Type B pancreatic cell (in vitro differentiated cells): Measurements from ENCODE around the gene FBXO36. TPM values are rescaled to one million over a fixed set of nuclear protein-coding genes. Genes with fewer than 3 reads are reported as not detected.

Experiments used
- DNase-seq: peaks from one replicate; pipeline ENCODE4 v3.0.0; 2021; ENCODE audit warnings: mixed read lengths; ENCODE audit not compliant: unreplicated experiment; ENCODE audit errors: extremely low spot score
- H3K27ac Mint-ChIP-seq: 2 replicates; pipeline ENCODE4 v1.8.0; 2021; ENCODE audit warnings: mild to moderate bottlenecking, mixed read lengths
- H3K27me3 Mint-ChIP-seq: 2 replicates; pipeline ENCODE4 v1.8.0; 2021; ENCODE audit warnings: mixed read lengths
- H3K36me3 Mint-ChIP-seq: 2 replicates; pipeline ENCODE4 v1.8.0; 2021; ENCODE audit warnings: mixed read lengths
- H3K4me1 Mint-ChIP-seq: one replicate; pipeline ENCODE4 v1.8.0; 2021; ENCODE audit warnings: mixed read lengths; ENCODE audit not compliant: unreplicated experiment
- H3K4me3 Mint-ChIP-seq: 2 replicates; pipeline ENCODE4 v1.8.0; 2021; ENCODE audit warnings: mild to moderate bottlenecking, mixed read lengths
- H3K9me3 Mint-ChIP-seq: 2 replicates; pipeline ENCODE4 v1.8.0; 2021; ENCODE audit warnings: mixed read lengths
- total RNA-seq: library from RNA; stranded (reverse); gene quantifications from 2 replicates; pipeline ENCODE4 v1.2.1, GENCODE V29; 2021; ENCODE audit warnings: low replicate concordance
- TF ChIP-seq, protein P1 (sequence below): fragments of 200-600 bp; sonication (generic); conservative IDR thresholded peaks from 2 replicates; pipeline ENCODE4 v1.5.0; 2021; ENCODE audit warnings: antibody characterized with exemption, mild to moderate bottlenecking

The FBXO36 gene
- total RNA-seq, 1 donor from 2014 or later: 3.2 TPM

DNA sequence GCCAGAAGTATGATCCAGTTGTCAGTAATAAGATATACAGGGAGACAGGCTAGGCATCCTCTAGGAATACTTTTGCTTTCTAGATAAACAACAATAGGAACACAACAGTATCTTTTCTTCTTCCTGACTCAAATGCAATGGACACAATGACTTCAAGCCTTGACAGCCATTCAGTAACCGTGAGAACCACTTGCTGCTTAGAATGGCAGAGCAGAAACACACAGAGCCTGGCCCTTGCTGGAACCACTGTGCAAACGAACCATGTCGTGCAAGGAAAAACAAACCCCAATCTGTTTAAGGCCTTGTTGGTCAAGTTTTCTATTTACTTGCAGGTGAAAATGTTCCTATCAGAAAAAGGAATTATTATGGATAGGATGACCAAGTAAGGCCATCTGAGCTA, 19.3 kb upstream of the FBXO36 start:
- Mint-ChIP-seq H3K27ac (no peak overlapping the region), H3K9me3 (no peaks in the 10 kb centered on the region), H3K4me3 (no peak overlapping the region), H3K4me1 (peaks cover 20% of the 10 kb centered on the region), H3K36me3 (peaks cover 32% of the 10 kb centered on the region), H3K27me3 (no peaks in the 10 kb centered on the region)
- no peak for DNase-seq
- TF ChIP-seq, protein P1, sequence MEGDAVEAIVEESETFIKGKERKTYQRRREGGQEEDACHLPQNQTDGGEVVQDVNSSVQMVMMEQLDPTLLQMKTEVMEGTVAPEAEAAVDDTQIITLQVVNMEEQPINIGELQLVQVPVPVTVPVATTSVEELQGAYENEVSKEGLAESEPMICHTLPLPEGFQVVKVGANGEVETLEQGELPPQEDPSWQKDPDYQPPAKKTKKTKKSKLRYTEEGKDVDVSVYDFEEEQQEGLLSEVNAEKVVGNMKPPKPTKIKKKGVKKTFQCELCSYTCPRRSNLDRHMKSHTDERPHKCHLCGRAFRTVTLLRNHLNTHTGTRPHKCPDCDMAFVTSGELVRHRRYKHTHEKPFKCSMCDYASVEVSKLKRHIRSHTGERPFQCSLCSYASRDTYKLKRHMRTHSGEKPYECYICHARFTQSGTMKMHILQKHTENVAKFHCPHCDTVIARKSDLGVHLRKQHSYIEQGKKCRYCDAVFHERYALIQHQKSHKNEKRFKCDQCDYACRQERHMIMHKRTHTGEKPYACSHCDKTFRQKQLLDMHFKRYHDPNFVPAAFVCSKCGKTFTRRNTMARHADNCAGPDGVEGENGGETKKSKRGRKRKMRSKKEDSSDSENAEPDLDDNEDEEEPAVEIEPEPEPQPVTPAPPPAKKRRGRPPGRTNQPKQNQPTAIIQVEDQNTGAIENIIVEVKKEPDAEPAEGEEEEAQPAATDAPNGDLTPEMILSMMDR: no peak

DNA sequence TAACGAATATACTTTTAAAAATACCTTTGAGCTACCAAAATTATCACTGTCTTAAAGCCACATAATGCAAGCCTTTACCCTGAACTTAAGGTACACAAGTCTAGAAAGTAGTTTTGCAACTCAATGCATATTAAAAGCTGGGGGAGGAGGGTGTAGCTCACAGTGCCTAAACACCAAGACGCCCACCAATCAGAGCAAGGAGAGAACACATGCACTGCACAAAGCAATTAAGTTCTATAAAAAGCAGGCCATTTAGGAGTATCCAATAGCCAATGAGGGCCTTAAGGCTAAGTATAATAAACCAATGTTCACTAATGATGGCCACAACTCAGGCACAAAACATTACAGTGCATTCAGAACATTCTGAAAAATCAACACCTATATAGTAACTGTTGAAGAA, 16.7 kb upstream of the FBXO36 start:
- H3K9me3 Mint-ChIP-seq: no peaks in the 10 kb centered on the region

DNA sequence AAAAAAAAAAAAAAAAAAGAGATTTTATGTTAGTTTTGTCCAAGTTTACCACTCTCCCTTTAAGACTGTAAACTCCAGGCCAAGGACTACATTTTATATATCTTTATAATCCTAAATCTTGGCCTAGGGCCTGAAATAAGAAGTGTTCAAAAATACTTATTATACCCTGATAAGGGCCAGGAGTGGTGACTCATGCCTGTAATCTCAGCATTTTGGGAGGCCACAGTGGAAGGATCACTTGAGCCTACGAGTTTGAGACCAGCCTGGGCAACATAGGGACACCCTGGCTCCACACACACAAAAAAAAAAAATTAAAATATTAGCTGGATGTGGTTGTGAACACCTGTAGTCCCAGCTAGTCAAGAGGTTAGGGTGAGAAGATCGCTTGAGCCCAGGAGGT, 13.2 kb upstream of the FBXO36 start:
- no peak for DNase-seq
- peaks cover 28% of the 10 kb centered on the region for H3K4me1 Mint-ChIP-seq
- no peaks in the 10 kb centered on the region for H3K27me3 Mint-ChIP-seq
- H3K36me3 Mint-ChIP-seq: peaks cover 15% of the 10 kb centered on the region
- H3K4me3 Mint-ChIP-seq: no peak overlapping the region
- no peaks in the 10 kb centered on the region for H3K9me3 Mint-ChIP-seq
- no peak overlapping the region for H3K27ac Mint-ChIP-seq
- TF ChIP-seq, protein P1: no peak

More for the DNA sequence above, 16.7 kb upstream of the FBXO36 start:
- no peak for DNase-seq
- TF ChIP-seq, protein P1: no peak
- Mint-ChIP-seq H3K27me3 (no peaks in the 10 kb centered on the region), H3K4me3 (no peak overlapping the region), H3K27ac (no peak overlapping the region), H3K36me3 (peaks cover 25% of the 10 kb centered on the region), H3K4me1 (peaks cover 15% of the 10 kb centered on the region)

DNA sequence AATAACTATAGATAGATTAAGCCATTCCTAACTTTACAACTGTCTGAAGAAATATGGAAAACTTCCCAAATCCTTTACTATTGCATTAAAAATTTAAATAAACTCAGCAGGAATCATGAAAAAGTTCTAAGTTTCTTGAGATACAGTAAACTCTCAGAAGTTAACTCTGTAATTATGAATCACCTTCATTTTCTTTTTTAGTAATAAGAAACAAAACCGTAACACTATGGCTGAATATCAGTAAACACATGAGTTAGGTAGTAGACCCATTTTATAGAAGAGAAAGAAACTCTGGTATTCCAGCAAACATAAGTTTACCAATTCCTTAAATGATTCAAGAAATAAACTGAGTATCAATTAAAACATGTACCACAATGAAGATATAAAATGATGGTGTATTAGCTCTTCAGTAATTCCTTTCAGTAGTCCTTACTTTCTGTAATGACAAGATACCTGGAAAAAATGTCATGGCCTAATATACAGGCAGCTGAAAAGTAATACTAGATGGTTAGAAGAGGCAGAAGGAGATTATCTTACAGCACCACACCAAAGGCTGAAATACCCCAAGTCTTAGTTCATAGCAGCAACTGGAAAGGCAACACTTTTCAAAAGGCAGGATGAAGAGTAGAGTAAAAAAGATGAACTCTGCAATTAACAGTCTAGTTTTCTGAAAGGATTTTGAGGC, 12.0 kb upstream of the FBXO36 start:
- DNase-seq: no peak
- Mint-ChIP-seq H3K27ac (no peak overlapping the region), H3K9me3 (no peaks in the 10 kb centered on the region), H3K36me3 (peaks cover 14% of the 10 kb centered on the region), H3K4me1 (peaks cover 31% of the 10 kb centered on the region), H3K27me3 (no peaks in the 10 kb centered on the region), H3K4me3 (no peak overlapping the region)
- TF ChIP-seq, protein P1: no peak

DNA sequence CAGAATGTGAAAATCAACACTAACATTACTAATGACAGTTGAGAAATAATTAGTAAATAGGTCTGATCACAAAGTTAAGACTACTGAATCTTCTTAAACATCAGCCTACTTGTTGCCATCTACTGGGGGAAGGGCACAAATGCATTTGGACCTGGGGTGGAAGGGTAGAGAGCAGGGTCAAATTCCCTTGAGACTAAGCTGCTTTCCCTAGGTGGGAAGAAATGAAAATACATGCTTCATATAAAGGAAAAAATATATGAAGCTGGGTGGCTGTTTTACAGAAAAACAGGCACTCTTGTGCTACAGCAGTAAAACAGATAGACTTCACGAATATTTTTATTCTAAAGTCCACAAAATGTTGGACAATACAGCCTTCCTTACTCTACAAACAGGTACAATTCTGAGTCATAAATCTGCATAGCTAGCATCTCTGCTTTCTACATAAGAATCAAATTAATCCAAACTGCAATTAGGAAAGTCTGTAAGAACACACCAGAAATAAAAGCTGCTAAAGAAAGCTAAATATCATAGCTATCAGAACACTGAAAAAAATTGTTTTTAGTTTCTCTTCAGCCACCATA, 11.4 kb upstream of the FBXO36 start:
- Mint-ChIP-seq H3K9me3 (no peaks in the 10 kb centered on the region), H3K4me3 (no peak overlapping the region), H3K27ac (no peak overlapping the region), H3K36me3 (peaks cover 10% of the 10 kb centered on the region), H3K27me3 (no peaks in the 10 kb centered on the region), H3K4me1 (peaks cover 26% of the 10 kb centered on the region)
- TF ChIP-seq, protein P1: peak; percentile 43
- DNase-seq: no peak
